Upper lobe of left lung (tissue), 6 donors: ENCODE data around the gene STX10. TPM values are rescaled to one million over a fixed set of nuclear protein-coding genes. Genes with fewer than 3 reads are reported as not detected.

Experiments used
- ATAC-seq, 2 donors: fragments of 200-7000 bp; cut with Tn5 transposase; one replicate each; pipeline ENCODE4 v1.9.1; 2022; ENCODE audit warnings: mild to moderate bottlenecking in 2 of 2, moderate library complexity in 2 of 2; ENCODE audit not compliant: low FRiP score in 2 of 2
- DNase-seq, 2 donors: peaks; one replicate each; pipeline ENCODE4 v3.0.0-alpha.2; 2019 to 2020
- H3K27ac ChIP-seq, 4 donors: fragments of 200-600 bp; sonication (generic); one replicate each; pipeline ENCODE4 v1.5.1; 2016 to 2019
- H3K27me3 ChIP-seq, 4 donors: fragments of 200-600 bp; sonication (generic); one replicate each; pipeline ENCODE4 v1.5.1; 2017 to 2019
- H3K36me3 ChIP-seq, 4 donors: fragments of 200-600 bp; sonication (generic); one replicate each; pipeline ENCODE4 v1.5.1; 2016 to 2019
- H3K4me1 ChIP-seq, 4 donors: fragments of 200-600 bp; sonication (generic); one replicate each; pipeline ENCODE4 v1.5.1; 2018 to 2019
- H3K4me3 ChIP-seq, 4 donors: fragments of 200-600 bp; sonication (generic); one replicate each; pipeline ENCODE4 v1.5.1; 2017 to 2019; ENCODE audit warnings: mild to moderate bottlenecking in 2 of 4, moderate library complexity in 1 of 4
- H3K9me3 ChIP-seq, 4 donors: fragments of 200-600 bp; sonication (generic); one replicate each; pipeline ENCODE4 v1.5.1; 2018 to 2019
- EP300 ChIP-seq, 4 donors: sonication (generic); formaldehyde crosslinking; IDR thresholded peaks; one replicate each; pipeline ENCODE4 v1.5.1; 2017; ENCODE audit warnings: antibody characterized with exemption in 4 of 4, control low read depth in 2 of 4
- POLR2A ChIP-seq, 4 donors: fragments of 450-650 bp; IDR thresholded peaks; one replicate each; pipeline ENCODE4 v1.5.1; 2016 to 2017; ENCODE audit warnings: antibody characterized with exemption in 4 of 4, mild to moderate bottlenecking in 2 of 4
- POLR2AphosphoS5 ChIP-seq, 2 donors: sonication (generic); formaldehyde crosslinking; IDR thresholded peaks; one replicate each; pipeline ENCODE4 v1.5.1; 2017; ENCODE audit warnings: antibody characterized with exemption in 2 of 2
- WGBS, 2 donors: methylation state at CpG; one replicate each; pipeline ENCODE4 v1.1.5; 2017 to 2018; 5-methylcytosine and 5-hydroxymethylcytosine counted together
- total RNA-seq, 6 donors: library from RNA; depleted of rRNA in 4 of 6; stranded (reverse); fragments of >200 nt in 4 of 6; gene quantifications; one replicate each; pipeline versions ENCODE4 v1.1.0 to v1.2.1, GENCODE V29; 2016 to 2021
- TF ChIP-seq, protein P1 (sequence below), 6 experiments: fragments of 450-650 bp in 4 of 6; fragments of 200-600 bp in 2 of 6; sonication (generic) in 2 of 6; IDR thresholded peaks; one replicate each; pipeline ENCODE4 v1.5.1; 2016 to 2019; ENCODE audit warnings: antibody characterized with exemption in 6 of 6
- donor health status: DM: no; HTN: no; CAD: no; lungs with moderate emphysema.
- donor health status: DM: no; HTN: yes; CAD: no; lungs with severe emphysema.

STX10 gene
- total RNA-seq, 6 donors from 2014 or later = 80.0 to 348 (median 107) TPM

DNA sequence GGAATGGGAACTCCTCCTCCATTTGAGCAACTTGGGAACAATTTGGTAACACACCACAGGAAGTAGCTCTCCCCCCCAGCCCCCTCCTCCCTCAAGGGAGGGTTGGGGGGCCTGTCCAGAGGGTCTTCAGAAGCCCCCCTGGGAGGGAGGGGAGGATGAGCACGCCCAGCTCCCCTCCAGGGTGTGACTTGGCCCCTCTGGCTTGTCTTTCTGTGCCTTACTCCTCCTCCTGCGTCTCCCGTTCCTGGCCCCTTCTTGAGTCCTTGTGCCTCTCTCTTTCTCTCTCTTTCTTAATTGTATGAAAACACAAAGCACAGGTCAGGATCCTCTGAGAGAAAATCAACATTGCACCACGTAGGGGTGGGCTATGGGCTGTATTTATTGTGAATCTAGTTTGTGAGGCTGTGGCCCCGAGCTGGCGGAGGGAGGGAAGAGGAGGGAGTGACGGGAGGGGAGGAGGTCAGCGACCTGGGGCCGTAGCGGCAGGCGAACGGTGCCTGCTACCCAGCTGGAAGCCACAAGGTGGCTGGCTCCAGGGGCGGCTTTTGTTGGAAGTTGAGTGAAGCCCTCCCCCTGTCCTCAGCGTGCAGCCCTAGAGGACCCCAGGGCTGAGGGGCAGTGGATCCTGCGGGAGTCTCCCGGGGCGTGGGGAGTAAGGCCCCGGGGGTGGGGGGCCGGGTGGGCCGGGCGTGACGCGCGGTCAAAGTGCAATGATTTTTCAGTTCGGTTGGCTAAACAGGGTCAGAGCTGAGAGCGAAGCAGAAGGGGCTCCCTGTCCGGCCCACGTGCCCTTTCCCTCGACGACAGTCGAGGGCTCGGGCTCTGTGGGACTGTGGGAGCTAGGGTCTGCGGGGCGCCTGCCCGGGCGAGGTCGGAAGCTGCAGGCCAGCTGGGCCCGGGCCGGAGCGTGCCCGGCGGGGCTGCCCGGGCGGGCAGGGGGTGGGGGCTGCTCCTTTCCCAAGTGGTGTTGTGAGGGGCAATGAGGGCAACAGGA, 53.9 kb downstream of the STX10 start:
- TF ChIP-seq POLR2A (IDR thresholded peaks at IDR 0.05) (no peak), POLR2AphosphoS5 (IDR thresholded peaks at IDR 0.05) (no peak), EP300 (IDR thresholded peaks at IDR 0.05) (no peak)
- TF ChIP-seq, protein P1, sequence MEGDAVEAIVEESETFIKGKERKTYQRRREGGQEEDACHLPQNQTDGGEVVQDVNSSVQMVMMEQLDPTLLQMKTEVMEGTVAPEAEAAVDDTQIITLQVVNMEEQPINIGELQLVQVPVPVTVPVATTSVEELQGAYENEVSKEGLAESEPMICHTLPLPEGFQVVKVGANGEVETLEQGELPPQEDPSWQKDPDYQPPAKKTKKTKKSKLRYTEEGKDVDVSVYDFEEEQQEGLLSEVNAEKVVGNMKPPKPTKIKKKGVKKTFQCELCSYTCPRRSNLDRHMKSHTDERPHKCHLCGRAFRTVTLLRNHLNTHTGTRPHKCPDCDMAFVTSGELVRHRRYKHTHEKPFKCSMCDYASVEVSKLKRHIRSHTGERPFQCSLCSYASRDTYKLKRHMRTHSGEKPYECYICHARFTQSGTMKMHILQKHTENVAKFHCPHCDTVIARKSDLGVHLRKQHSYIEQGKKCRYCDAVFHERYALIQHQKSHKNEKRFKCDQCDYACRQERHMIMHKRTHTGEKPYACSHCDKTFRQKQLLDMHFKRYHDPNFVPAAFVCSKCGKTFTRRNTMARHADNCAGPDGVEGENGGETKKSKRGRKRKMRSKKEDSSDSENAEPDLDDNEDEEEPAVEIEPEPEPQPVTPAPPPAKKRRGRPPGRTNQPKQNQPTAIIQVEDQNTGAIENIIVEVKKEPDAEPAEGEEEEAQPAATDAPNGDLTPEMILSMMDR (IDR thresholded peaks at IDR 0.05) = peak in 4 of 6 experiments; percentile 23 to 38 (median 30)
- WGBS, 2 donors = 48 to 63% methylated on average over 37 to 38 of the region's 44 CpGs
- no peaks in the 10 kb centered on the region for H3K27me3 ChIP-seq
- H3K4me3 ChIP-seq = peak overlapping the region in 3 of 4 donors; percentile 26 to 59 (median 37)
- H3K27ac ChIP-seq = peak overlapping the region; percentile 92 to 98 (median 95)
- H3K4me1 ChIP-seq = peaks cover 73 to 97% (median 85%) of the 10 kb centered on the region in 4 donors
- H3K9me3 ChIP-seq = no peaks in the 10 kb centered on the region
- ATAC-seq = no peak
- DNase-seq = peak in 1 of 2 donors; percentile 48
- peaks cover 0 to 15% (median 7%) of the 10 kb centered on the region in 4 donors for H3K36me3 ChIP-seq

DNA sequence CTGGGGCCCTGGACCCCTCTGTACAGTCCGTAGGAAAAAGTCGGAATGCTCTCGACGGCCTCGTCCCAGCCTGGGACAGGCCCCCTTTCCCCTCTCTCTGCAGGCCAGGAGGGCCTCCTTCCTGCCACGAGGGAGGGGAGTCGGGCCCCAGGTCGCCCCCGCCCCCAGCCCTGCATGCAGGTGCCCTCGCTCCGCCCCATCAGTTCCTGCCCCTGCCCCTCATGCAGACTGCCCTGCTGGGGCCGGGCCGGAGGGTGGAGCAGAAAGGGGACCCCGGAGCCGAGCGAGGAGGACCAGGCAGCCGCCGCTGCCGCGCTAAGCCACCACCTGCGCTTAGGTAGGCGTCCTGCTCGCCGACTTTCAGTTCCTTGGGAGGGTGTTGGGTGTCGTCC, 54.8 kb downstream of the STX10 start:
- Histone ChIP-seq H3K27ac (peak overlapping the region; percentile 92 to 98 (median 95)), H3K4me3 (peak overlapping the region in 3 of 4 donors; percentile 26 to 59 (median 37)), H3K36me3 (peaks cover 0 to 16% (median 10%) of the 10 kb centered on the region in 4 donors), H3K27me3 (no peaks in the 10 kb centered on the region), H3K4me1 (peaks cover 71 to 97% (median 83%) of the 10 kb centered on the region in 4 donors), H3K9me3 (no peaks in the 10 kb centered on the region)
- no peak for ATAC-seq
- peak; percentile 44 to 88 for DNase-seq
- WGBS, 2 donors = 31 to 78% methylated on average over 12 to 14 of the region's 25 CpGs
- TF ChIP-seq, protein P1 (IDR thresholded peaks at IDR 0.05) = no peak
- no peak for TF ChIP-seq EP300 (IDR thresholded peaks at IDR 0.05)

DNA sequence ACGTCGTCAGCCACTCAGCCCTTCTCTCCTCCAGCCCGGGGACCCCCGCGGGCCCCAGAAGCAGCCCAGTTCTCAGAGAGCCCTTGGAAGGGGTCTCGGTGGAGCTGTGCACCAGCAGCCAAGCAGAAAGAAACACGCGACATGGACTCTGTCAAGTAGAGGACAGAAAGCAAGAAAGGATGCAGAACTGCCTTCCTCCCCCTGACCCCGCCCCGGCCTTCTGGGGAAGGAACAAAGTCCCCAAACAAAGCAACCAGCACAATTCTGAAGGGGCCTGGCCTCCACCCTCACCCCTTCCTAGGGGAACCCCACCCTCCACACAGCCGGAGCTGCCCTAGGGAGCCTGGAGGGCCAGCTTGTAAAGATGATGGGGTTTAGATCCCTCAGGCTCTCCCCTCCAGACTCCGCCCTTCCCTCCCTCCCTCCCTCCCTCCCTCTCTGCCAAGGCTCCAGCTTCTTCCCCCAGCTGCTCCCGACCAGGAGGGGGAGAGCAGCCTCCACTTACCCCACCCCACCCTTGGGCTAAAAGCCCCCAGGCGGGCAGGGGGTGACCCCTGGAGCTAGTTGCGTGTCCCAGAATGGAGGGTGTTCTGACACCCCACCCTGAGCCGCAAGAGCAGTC, 55.3 kb downstream of the STX10 start:
- TF ChIP-seq POLR2A (IDR thresholded peaks at IDR 0.05) (no peak), EP300 (IDR thresholded peaks at IDR 0.05) (no peak), POLR2AphosphoS5 (IDR thresholded peaks at IDR 0.05) (no peak)
- TF ChIP-seq, protein P1 (IDR thresholded peaks at IDR 0.05) = no peak
- ATAC-seq (no peak), DNase-seq (no peak)
- Histone ChIP-seq H3K27me3 (no peaks in the 10 kb centered on the region), H3K36me3 (peaks cover 0 to 21% (median 10%) of the 10 kb centered on the region in 4 donors), H3K4me3 (peak overlapping the region in 3 of 4 donors; percentile 26 to 59 (median 37)), H3K9me3 (no peaks in the 10 kb centered on the region), H3K4me1 (peaks cover 66 to 97% (median 79%) of the 10 kb centered on the region in 4 donors), H3K27ac (peak overlapping the region; percentile 92 to 98 (median 95))
- WGBS, 2 donors = 41 to 42% methylated on average over 12 to 15 of the region's 16 CpGs

DNA sequence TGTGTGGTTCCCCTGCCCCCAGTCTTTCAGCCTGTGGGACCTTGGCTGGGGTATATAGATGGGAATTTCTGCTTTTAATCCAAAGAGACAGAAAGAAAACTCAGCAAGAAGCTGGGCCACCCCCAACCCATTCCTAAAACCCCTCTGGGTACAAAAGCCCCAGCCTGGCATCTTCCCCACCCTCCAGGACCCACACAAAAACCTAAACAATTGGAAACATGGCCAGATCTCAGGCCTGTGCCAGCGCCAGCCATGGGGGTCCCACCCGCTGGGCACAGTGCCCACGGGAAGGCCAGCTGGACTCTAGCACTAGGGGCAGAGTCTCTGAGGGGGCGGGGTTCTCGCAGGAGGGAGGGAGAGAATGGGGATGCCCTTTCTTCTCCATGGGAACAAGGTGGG, 56.1 kb downstream of the STX10 start:
- Histone ChIP-seq H3K36me3 (peaks cover 0 to 22% (median 12%) of the 10 kb centered on the region in 4 donors), H3K4me3 (no peak overlapping the region), H3K9me3 (no peaks in the 10 kb centered on the region), H3K27ac (peak overlapping the region; percentile 7 to 98 (median 58)), H3K27me3 (no peaks in the 10 kb centered on the region), H3K4me1 (peaks cover 60 to 89% (median 73%) of the 10 kb centered on the region in 4 donors)
- no peak for TF ChIP-seq EP300 (IDR thresholded peaks at IDR 0.05)
- TF ChIP-seq POLR2A (IDR thresholded peaks at IDR 0.05) = no peak
- TF ChIP-seq, protein P1 (IDR thresholded peaks at IDR 0.05) = peak in 1 of 6 experiments; percentile 2
- DNase-seq = no peak
- whole genome bisulfite sequencing, 2 donors = 33 to 44% methylated on average over 3 to 5 of the region's 5 CpGs
- ATAC-seq = no peak

Other genes starting within 250 kb of the STX10 start
- gene SYCE2, start 231.1 kb downstream of the STX10 start, total RNA-seq = not detected
- gene FARSA, start 216.7 kb downstream of the STX10 start, total RNA-seq = 100 to 1,000 TPM in 1 of 6 donors, 10 to 100 TPM in 5; 35.3 to 104 (median 53.4) TPM
- gene CALR, start 211.8 kb downstream of the STX10 start, total RNA-seq = 1,000 to 10,000 TPM in 1 of 6 donors, 100 to 1,000 TPM in 5; 171 to 1,351 (median 423) TPM
- gene RAD23A, start 204.5 kb downstream of the STX10 start, total RNA-seq = 100 to 1,000 TPM in 3 of 6 donors, 10 to 100 TPM in 3; 69.1 to 115 (median 98.8) TPM
- 10 to 100 TPM; 15.3 to 43.8 (median 26.6) TPM for gene GADD45GIP1, start 193.2 kb downstream of the STX10 start, total RNA-seq
- gene DAND5, start 180.8 kb downstream of the STX10 start, total RNA-seq = not detected
- 100 to 1,000 TPM in 3 of 6 donors, 10 to 100 TPM in 3; 64.0 to 188 (median 107) TPM for gene NFIX, start 154.9 kb downstream of the STX10 start, total RNA-seq
- 10 to 100 TPM; 22.6 to 55.5 (median 31.4) TPM for gene LYL1, start 47.5 kb downstream of the STX10 start, total RNA-seq
- gene TRMT1, start 33.6 kb downstream of the STX10 start, total RNA-seq = 10 to 100 TPM; 27.2 to 92.2 (median 33.1) TPM
- gene NACC1, start 32.1 kb downstream of the STX10 start, total RNA-seq = 10 to 100 TPM; 22.0 to 96.1 (median 55.7) TPM
- 100 to 1,000 TPM in 4 of 6 donors, 10 to 100 TPM in 2; 94.3 to 246 (median 129) TPM for gene IER2, start within 50 bp of the STX10 start, total RNA-seq